Transverse colon (tissue), 3 donors: ENCODE results near the gene SHISAL1.

Experiments used
- CTCF ChIP-seq, 5 experiments: fragments of 200-600 bp in 3 of 5; fragments of 450-650 bp in 2 of 5; sonication (generic) in 3 of 5; IDR thresholded peaks; 1 replicate in 2 of 5; 2 replicates in 3 of 5; pipeline ENCODE4 v1.5.1; 2016 to 2017; ENCODE audit warnings: antibody characterized with exemption in 5 of 5, inconsistent platforms in 3 of 5, mild to moderate bottlenecking in 2 of 5, moderate library complexity in 1 of 5
- POLR2A ChIP-seq: fragments of 450-650 bp; IDR thresholded peaks from one replicate; pipeline ENCODE4 v1.6.1; 2016; ENCODE audit warnings: antibody characterized with exemption, mild to moderate bottlenecking, moderate library complexity

- TF ChIP-seq POLR2A (no peak), CTCF (IDR thresholded peaks at IDR 0.05) (no peak)
Measured at GRCh38 chr22:44273175-44273574, 39.6 kb downstream of the SHISAL1 start.
